Body of pancreas (tissue), 4 donors: ENCODE measurements around the gene UBE2R2. TPM values are rescaled to one million over a fixed set of nuclear protein-coding genes. Genes with fewer than 3 reads are reported as not detected.

Experiments
- ATAC-seq: fragments of 150-250 bp; one replicate; pipeline ENCODE4 v1.9.1; 2016
- DNase-seq, 4 donors: peaks; one replicate each; pipeline ENCODE4 v3.0.0-alpha.2; 2019
- H3K27ac ChIP-seq, 4 donors: fragments of 200-600 bp; sonication (generic); 1 replicate in 3 of 4; 2 replicates in 1 of 4; pipeline versions ENCODE4 v1.5.1 to v1.6.1; 2016 to 2019; ENCODE audit warnings: mild to moderate bottlenecking in 1 of 4, mixed read lengths in 1 of 4, moderate library complexity in 1 of 4
- H3K27me3 ChIP-seq, 2 donors: fragments of 200-600 bp; sonication (generic); one replicate each; pipeline ENCODE4 v1.6.0; 2016; ENCODE audit warnings: mild to moderate bottlenecking in 1 of 2
- H3K36me3 ChIP-seq, 2 donors: fragments of 200-600 bp; sonication (generic); replicated peaks in 1 of 2; 2 replicates each; pipeline ENCODE4 v1.5.1; 2016; ENCODE audit warnings: low read depth in 2 of 2; ENCODE audit not compliant: insufficient read depth in 1 of 2
- H3K4me1 ChIP-seq: fragments of 200-600 bp; sonication (generic); one replicate; pipeline ENCODE4 v1.6.0; 2016
- H3K4me3 ChIP-seq, 2 donors: fragments of 200-600 bp; sonication (generic); 1 replicate in 1 of 2; 2 replicates in 1 of 2; pipeline ENCODE4 v1.5.1; 2016 to 2019
- H3K9me3 ChIP-seq, 3 donors: fragments of 200-600 bp; sonication (generic); 1 replicate in 2 of 3; 2 replicates in 1 of 3; pipeline ENCODE4 v1.5.1; 2016
- CTCF ChIP-seq, 7 experiments: fragments of 450-650 bp in 4 of 7; fragments of 200-600 bp in 3 of 7; sonication (generic) in 3 of 7; IDR thresholded peaks; one replicate each; pipeline ENCODE4 v1.5.1; 2016 to 2019; ENCODE audit warnings: antibody characterized with exemption in 7 of 7
- POLR2A ChIP-seq, 3 donors: fragments of 450-650 bp; IDR thresholded peaks; one replicate each; pipeline ENCODE4 v1.6.1; 2016; ENCODE audit warnings: antibody characterized with exemption in 3 of 3, mild to moderate bottlenecking in 2 of 3
- WGBS, 2 donors: methylation state at CpG; one replicate each; pipeline ENCODE4 v1.1.5; 2017; 5-methylcytosine and 5-hydroxymethylcytosine counted together
- intact Hi-C: fragments of 100-400 bp; cut with DNase I; formaldehyde crosslinking; loops from one replicate; pipeline ENCODE4 v1.15.1; 2023
- total RNA-seq, 2 donors: library from RNA; depleted of rRNA; stranded (reverse); fragments of >200 nt; gene quantifications; one replicate each; pipeline ENCODE4 v1.1.0, GENCODE V29; 2016

UBE2R2 gene
- total RNA-seq, 2 donors from 2014 or later = 26.7 to 31.4 TPM

GRCh38 chr9:33924978-33925797, 108.2 kb downstream of the UBE2R2 start:
- peak overlapping the region in 2 of 4 donors; percentile 22 to 58 for H3K27ac ChIP-seq
- peaks cover 30% of the 10 kb centered on the region for H3K4me1 ChIP-seq
- TF ChIP-seq POLR2A (IDR thresholded peaks at IDR 0.05) (no peak), CTCF (IDR thresholded peaks at IDR 0.05) (peak; percentile 33 to 66 (median 52))
- DNase-seq (peak; percentile 63 to 74 (median 69)), ATAC-seq (peak; percentile 63)
- H3K4me3 ChIP-seq = no peak overlapping the region
- H3K9me3 ChIP-seq = no peaks in the 10 kb centered on the region
- intact Hi-C loops = loop anchor here (10.0 kb wide), 1 partner anchor 150 kb away; no protein-coding TSS in a partner anchor
- peaks cover 9 to 25% of the 10 kb centered on the region in 2 donors for H3K36me3 ChIP-seq
- WGBS, 2 donors = 58 to 66% methylated on average over 15 to 17 of the region's 17 CpGs
- no peaks in the 10 kb centered on the region for H3K27me3 ChIP-seq

GRCh38 chr9:33926746-33927485, 110.0 kb downstream of the UBE2R2 start:
- no peak for ATAC-seq
- H3K9me3 ChIP-seq = no peaks in the 10 kb centered on the region
- H3K4me1 ChIP-seq = peaks cover 30% of the 10 kb centered on the region
- no peaks in the 10 kb centered on the region for H3K27me3 ChIP-seq
- no peak for TF ChIP-seq POLR2A (IDR thresholded peaks at IDR 0.05)
- no peak for TF ChIP-seq CTCF (IDR thresholded peaks at IDR 0.05)
- no peak overlapping the region for H3K27ac ChIP-seq
- WGBS, 2 donors = 89 to 90% methylated on average over 14 to 17 of the region's 17 CpGs
- H3K4me3 ChIP-seq = no peak overlapping the region
- DNase-seq = no peak
- intact Hi-C loops = loop anchor here (10.0 kb wide), 1 partner anchor 148 kb away; no protein-coding TSS in a partner anchor
- H3K36me3 ChIP-seq = peaks cover 9 to 25% of the 10 kb centered on the region in 2 donors

GRCh38 chr9:33927694-33928093, 110.7 kb downstream of the UBE2R2 start:
- H3K36me3 ChIP-seq = peaks cover 3 to 24% of the 10 kb centered on the region in 2 donors
- TF ChIP-seq POLR2A (IDR thresholded peaks at IDR 0.05) = no peak
- TF ChIP-seq CTCF (IDR thresholded peaks at IDR 0.05) = no peak
- H3K27me3 ChIP-seq = no peaks in the 10 kb centered on the region
- intact Hi-C loops = loop anchor here (10.0 kb wide), 1 partner anchor 147 kb away; no protein-coding TSS in a partner anchor
- ATAC-seq (no peak), DNase-seq (no peak)
- H3K27ac ChIP-seq = no peak overlapping the region
- no peak overlapping the region for H3K4me3 ChIP-seq
- H3K4me1 ChIP-seq = peaks cover 27% of the 10 kb centered on the region
- WGBS, 2 donors = 84% methylated on average over 8 to 15 of the region's 15 CpGs
- H3K9me3 ChIP-seq = no peaks in the 10 kb centered on the region

GRCh38 chr9:33931326-33931725, 114.4 kb downstream of the UBE2R2 start:
- DNase-seq (no peak), ATAC-seq (no peak)
- H3K4me1 ChIP-seq = no peaks in the 10 kb centered on the region
- no peaks in the 10 kb centered on the region for H3K27me3 ChIP-seq
- 64 to 71% methylated on average over 3 of the region's 3 CpGs for WGBS, 2 donors
- peaks cover 3 to 32% of the 10 kb centered on the region in 2 donors for H3K36me3 ChIP-seq
- intact Hi-C loops = no loop called here
- H3K9me3 ChIP-seq = no peaks in the 10 kb centered on the region
- H3K4me3 ChIP-seq = no peak overlapping the region
- H3K27ac ChIP-seq = no peak overlapping the region
- TF ChIP-seq CTCF (IDR thresholded peaks at IDR 0.05) (no peak), POLR2A (IDR thresholded peaks at IDR 0.05) (no peak)
